ENCODE measurements around the gene EIF2AK2.

Gene EIF2AK2

GRCh38 chr2:37191747-37192146 is 35.0 kb upstream of the EIF2AK2 start:
- H3K27ac ChIP-seq (ENCODE audit: low read length), result no peak overlapping the region
- peaks cover 4% of the 10 kb centered on the region for H3K27me3 ChIP-seq (ENCODE audit: insufficient read depth, low read length, poor library complexity)
- H2AFZ ChIP-seq (ENCODE audit: low read depth, low read length), result no peak overlapping the region
- H4K20me1 ChIP-seq (ENCODE audit: insufficient read depth, low read length), result no peaks in the 10 kb centered on the region
- H3K9ac ChIP-seq (ENCODE audit: low read depth, low read length), result no peak overlapping the region
- H3K4me1 ChIP-seq (ENCODE audit: insufficient read depth, low read length), result peaks cover 6% of the 10 kb centered on the region
- no peak overlapping the region for H3K4me2 ChIP-seq (ENCODE audit: insufficient read depth, low read length)
- DNase-seq, result no peak
- TF ChIP-seq EZH2 (IDR thresholded peaks at IDR 0.05; ENCODE audit: borderline replicate concordance, low read depth, low read length, severe bottlenecking) (no peak), CTCF (IDR thresholded peaks at IDR 0.05; ENCODE audit: borderline replicate concordance, extremely low read depth, low read length, poor library complexity, severe bottlenecking) (no peak)
- no peak overlapping the region for H3K4me3 ChIP-seq (ENCODE audit: low read depth in 1 of 2, low read length in 2 of 2)
- H3K79me2 ChIP-seq (ENCODE audit: insufficient read depth, low read length), result peaks cover 7% of the 10 kb centered on the region
- no peaks in the 10 kb centered on the region for H3K9me3 ChIP-seq (ENCODE audit: insufficient read depth, low read length, severe bottlenecking)
- no peak for ATAC-seq (ENCODE audit: insufficient read depth, low read depth)
- H3K36me3 ChIP-seq (ENCODE audit: insufficient read depth, low read length), result no peaks in the 10 kb centered on the region; the same call in 1 of the 2 replicates

GRCh38 chr2:37191253-37191652 is 34.5 kb upstream of the EIF2AK2 start:
- DNase-seq (no peak), ATAC-seq (ENCODE audit: insufficient read depth, low read depth) (no peak)
- H3K36me3 ChIP-seq (ENCODE audit: insufficient read depth, low read length), result no peaks in the 10 kb centered on the region
- no peaks in the 10 kb centered on the region for H4K20me1 ChIP-seq (ENCODE audit: insufficient read depth, low read length)
- H3K9me3 ChIP-seq (ENCODE audit: insufficient read depth, low read length, severe bottlenecking), result no peaks in the 10 kb centered on the region
- TF ChIP-seq EZH2 (IDR thresholded peaks at IDR 0.05; ENCODE audit: borderline replicate concordance, low read depth, low read length, severe bottlenecking) (no peak), CTCF (IDR thresholded peaks at IDR 0.05; ENCODE audit: borderline replicate concordance, extremely low read depth, low read length, poor library complexity, severe bottlenecking) (no peak)
- H3K9ac ChIP-seq (ENCODE audit: low read depth, low read length), result no peak overlapping the region
- H3K27me3 ChIP-seq (ENCODE audit: insufficient read depth, low read length, poor library complexity), result peaks cover 7% of the 10 kb centered on the region
- H3K4me2 ChIP-seq (ENCODE audit: insufficient read depth, low read length), result no peak overlapping the region
- H3K27ac ChIP-seq (ENCODE audit: low read length), result no peak overlapping the region
- peaks cover 6% of the 10 kb centered on the region for H3K4me1 ChIP-seq (ENCODE audit: insufficient read depth, low read length)
- H3K79me2 ChIP-seq (ENCODE audit: insufficient read depth, low read length), result peaks cover 2% of the 10 kb centered on the region
- H3K4me3 ChIP-seq (ENCODE audit: low read depth in 1 of 2, low read length in 2 of 2), result no peak overlapping the region
- H2AFZ ChIP-seq (ENCODE audit: low read depth, low read length), result no peak overlapping the region

- H3K79me2 ChIP-seq (ENCODE audit: insufficient read depth, low read length), result no peaks in the 10 kb centered on the region
- H3K36me3 ChIP-seq (ENCODE audit: insufficient read depth, low read length), result no peaks in the 10 kb centered on the region
- H3K4me3 ChIP-seq (ENCODE audit: low read depth in 1 of 2, low read length in 2 of 2), result no peak overlapping the region
- no peaks in the 10 kb centered on the region for H4K20me1 ChIP-seq (ENCODE audit: insufficient read depth, low read length)
- no peak overlapping the region for H3K27ac ChIP-seq (ENCODE audit: low read length)
- H3K27me3 ChIP-seq (ENCODE audit: insufficient read depth, low read length, poor library complexity), result peaks cover 12% of the 10 kb centered on the region
- DNase-seq (no peak), ATAC-seq (ENCODE audit: insufficient read depth, low read depth) (no peak)
- TF ChIP-seq CTCF (IDR thresholded peaks at IDR 0.05; ENCODE audit: borderline replicate concordance, extremely low read depth, low read length, poor library complexity, severe bottlenecking) (no peak), EZH2 (IDR thresholded peaks at IDR 0.05; ENCODE audit: borderline replicate concordance, low read depth, low read length, severe bottlenecking) (no peak)
- no peak overlapping the region for H3K9ac ChIP-seq (ENCODE audit: low read depth, low read length)
- no peak overlapping the region for H3K4me2 ChIP-seq (ENCODE audit: insufficient read depth, low read length)
- H3K9me3 ChIP-seq (ENCODE audit: insufficient read depth, low read length, severe bottlenecking), result no peaks in the 10 kb centered on the region
- no peak overlapping the region for H2AFZ ChIP-seq (ENCODE audit: low read depth, low read length)
- no peaks in the 10 kb centered on the region for H3K4me1 ChIP-seq (ENCODE audit: insufficient read depth, low read length)
Measured at GRCh38 chr2:37190290-37190689, 33.5 kb upstream of the EIF2AK2 start.

All from DND-41 (cell line).